Iris pigment epithelial cell (primary cell): ENCODE data around the gene SAAL1.

Experiments
- DNase-seq: peaks from one replicate; pipeline ENCODE4 v3.0.0-alpha.2; 2011; ENCODE audit warnings: low read depth

SAAL1 gene

GRCh38 chr11:18088366-18088765 lies 17.5 kb downstream of the SAAL1 start:
- no peak for DNase-seq

- no peak for DNase-seq
These were observed 24.3 kb downstream of the SAAL1 start for GRCh38 chr11:18081551-18081950.

GRCh38 chr11:18080451-18080850 lies 25.4 kb downstream of the SAAL1 start:
- DNase-seq, result no peak

GRCh38 chr11:18078909-18079308 lies 27.0 kb downstream of the SAAL1 start:
- DNase-seq, result no peak

GRCh38 chr11:18075444-18075843 lies 30.4 kb downstream of the SAAL1 start:
- no peak for DNase-seq

GRCh38 chr11:18071098-18071705 lies 34.7 kb downstream of the SAAL1 start:
- DNase-seq, result no peak

- DNase-seq, result no peak
These were observed 38.5 kb downstream of the SAAL1 start for GRCh38 chr11:18067372-18067771.

GRCh38 chr11:18066626-18067025 lies 39.3 kb downstream of the SAAL1 start:
- peak; percentile 16 for DNase-seq

GRCh38 chr11:18065572-18065971 lies 40.3 kb downstream of the SAAL1 start:
- DNase-seq, result no peak

GRCh38 chr11:18064450-18065054 lies 41.3 kb downstream of the SAAL1 start:
- no peak for DNase-seq

GRCh38 chr11:18063862-18064434 lies 41.9 kb downstream of the SAAL1 start:
- no peak for DNase-seq

GRCh38 chr11:18063125-18063524 lies 42.8 kb downstream of the SAAL1 start:
- DNase-seq, result no peak

- DNase-seq, result no peak
These were observed 44.5 kb downstream of the SAAL1 start for GRCh38 chr11:18061351-18061750.

GRCh38 chr11:18056561-18057181 lies 49.2 kb downstream of the SAAL1 start:
- no peak for DNase-seq

GRCh38 chr11:18054511-18055103 lies 51.3 kb downstream of the SAAL1 start:
- DNase-seq, result no peak

GRCh38 chr11:18050848-18051247 lies 55.0 kb downstream of the SAAL1 start:
- no peak for DNase-seq

- peak; percentile 60 for DNase-seq
These were observed 59.6 kb downstream of the SAAL1 start, which contains the start of gene TPH1 for GRCh38 chr11:18046116-18046777. Gene TPH1, minus strand, starts transcription at chr11:18046269. Its CDS starts 5,507 bp downstream, at chr11:18040762.

- DNase-seq, result no peak
These were observed 69.4 kb downstream of the SAAL1 start for GRCh38 chr11:18036456-18036855.
